ENCODE results near the gene PARD3.
"Not testable (repeated sequence)": the region's sequence is repeated elsewhere in the genome, so short reads cannot be mapped to it uniquely, and the experiment has no call there.

The PARD3 gene

DNA sequence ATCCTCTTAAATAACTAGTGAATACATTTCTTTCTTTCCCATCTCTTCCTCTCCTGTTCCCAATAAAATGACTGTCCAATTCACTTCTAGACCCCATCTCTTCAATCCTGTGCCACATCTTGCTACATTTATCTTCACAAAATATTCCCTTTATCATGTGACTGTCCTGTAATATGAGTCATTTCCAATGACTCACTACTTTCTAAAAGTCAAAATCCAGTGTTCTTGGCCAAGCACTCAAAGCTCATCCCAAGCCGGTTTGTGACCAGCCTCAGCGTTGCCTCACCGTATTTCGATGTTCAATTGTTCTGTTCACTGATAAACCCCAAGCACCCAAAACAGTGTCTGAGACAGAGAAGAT lies 104.7 kb downstream of the PARD3 start:
- no peaks in the 10 kb centered on the region for H3K27me3 ChIP-seq (ENCODE audit: low read depth, low read length)
- H3K4me3 ChIP-seq (ENCODE audit: low read depth in 1 of 2, low read length in 2 of 2) = no peak overlapping the region
- H3K4me1 ChIP-seq (ENCODE audit: control insufficient read depth in 1 of 2, insufficient read depth in 2 of 2, low read length in 2 of 2) = peaks cover 11 to 40% of the 10 kb centered on the region in 2 donors
- H3K9me3 ChIP-seq (ENCODE audit: control insufficient read depth in 1 of 2, low read length in 2 of 2) = no peaks in the 10 kb centered on the region
- no peaks in the 10 kb centered on the region for H3K36me3 ChIP-seq (ENCODE audit: control insufficient read depth in 1 of 2, insufficient read depth in 2 of 2, low read length in 2 of 2)
- H3K27ac ChIP-seq (ENCODE audit: low read length) = no peak overlapping the region

GRCh38 chr10:34709637-34710390 lies 105.3 kb downstream of the PARD3 start:
- H3K4me1 ChIP-seq (ENCODE audit: control insufficient read depth in 1 of 2, insufficient read depth in 2 of 2, low read length in 2 of 2) = peaks cover 11 to 37% of the 10 kb centered on the region in 2 donors
- H3K9me3 ChIP-seq (ENCODE audit: control insufficient read depth in 1 of 2, low read length in 2 of 2) = no peaks in the 10 kb centered on the region

DNA sequence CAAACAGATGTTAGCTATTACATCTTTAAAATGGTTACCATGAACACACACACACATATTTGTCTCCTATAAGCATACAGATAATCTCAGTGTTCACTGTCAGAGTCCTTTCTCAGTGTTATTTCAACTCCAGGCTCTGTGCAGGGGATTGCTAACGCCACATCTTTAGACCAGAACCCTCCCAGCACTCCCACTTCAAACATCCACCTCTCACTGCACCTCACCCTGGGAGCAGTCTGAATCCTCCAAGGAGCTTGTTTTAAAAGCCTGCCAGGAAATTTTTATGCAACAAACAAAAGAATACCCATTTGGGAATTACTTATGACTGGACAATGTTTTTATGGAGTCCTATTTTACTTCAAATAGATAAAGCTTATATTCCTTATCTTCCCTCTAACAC lies 107.4 kb downstream of the PARD3 start:
- H3K27ac ChIP-seq (ENCODE audit: low read length) = no peak overlapping the region
- H3K4me3 ChIP-seq (ENCODE audit: low read depth in 1 of 2, low read length in 2 of 2) = no peak overlapping the region
- no peaks in the 10 kb centered on the region for H3K9me3 ChIP-seq (ENCODE audit: control insufficient read depth in 1 of 2, low read length in 2 of 2)
- H3K36me3 ChIP-seq (ENCODE audit: control insufficient read depth in 1 of 2, insufficient read depth in 2 of 2, low read length in 2 of 2) = no peaks in the 10 kb centered on the region
- no peaks in the 10 kb centered on the region for H3K27me3 ChIP-seq (ENCODE audit: low read depth, low read length)
- H3K4me1 ChIP-seq (ENCODE audit: control insufficient read depth in 1 of 2, insufficient read depth in 2 of 2, low read length in 2 of 2) = peaks cover 10 to 46% of the 10 kb centered on the region in 2 donors

More at GRCh38 chr10:34709637-34710390, 105.3 kb downstream of the PARD3 start:
- Histone ChIP-seq H3K27me3 (ENCODE audit: low read depth, low read length) (no peaks in the 10 kb centered on the region), H3K36me3 (ENCODE audit: control insufficient read depth in 1 of 2, insufficient read depth in 2 of 2, low read length in 2 of 2) (no peaks in the 10 kb centered on the region), H3K4me3 (ENCODE audit: low read depth in 1 of 2, low read length in 2 of 2) (no peak overlapping the region), H3K27ac (ENCODE audit: low read length) (no peak overlapping the region)

DNA sequence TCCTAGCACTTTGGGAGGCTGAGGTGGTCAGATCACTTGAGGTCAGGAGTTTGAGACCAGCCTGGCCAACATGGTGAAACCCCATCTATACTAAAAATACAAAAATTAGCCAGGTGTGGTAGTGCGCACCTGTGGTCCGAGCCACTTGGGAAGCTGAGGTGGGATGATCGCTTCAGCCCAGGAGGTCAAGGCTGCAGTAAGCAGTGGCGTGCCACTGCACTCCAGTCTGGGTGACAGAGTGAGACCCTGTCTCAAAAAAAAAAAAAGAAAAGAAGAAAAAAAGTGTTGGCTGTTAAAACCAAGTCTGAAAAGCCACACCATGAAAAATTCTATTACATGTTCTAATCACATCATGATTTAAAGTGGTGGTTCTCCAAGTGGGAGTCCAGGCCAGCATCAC lies 108.1 kb downstream of the PARD3 start:
- H3K9me3 ChIP-seq (ENCODE audit: control insufficient read depth in 1 of 2, low read length in 2 of 2) = not testable (repeated sequence)

DNA sequence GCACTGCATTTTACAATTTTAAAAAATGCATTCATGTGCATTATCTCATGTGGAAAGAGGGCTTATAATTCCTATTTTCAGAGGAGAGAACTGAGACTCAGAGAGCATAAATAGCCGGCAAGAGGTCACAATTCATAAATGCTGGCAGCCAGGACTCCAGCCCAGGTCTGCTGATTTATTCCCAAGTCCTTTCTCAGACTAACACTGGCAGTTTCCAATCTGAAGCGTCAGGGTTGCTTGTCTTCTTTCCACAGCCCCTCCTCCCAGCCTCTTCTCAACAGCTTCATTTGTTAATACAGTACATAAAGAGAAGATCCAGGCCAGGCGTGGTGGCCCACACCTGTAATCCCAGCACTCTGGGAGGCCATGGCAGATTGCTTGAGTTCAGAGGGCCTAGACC lies 108.9 kb downstream of the PARD3 start:
- H3K4me1 ChIP-seq (ENCODE audit: control insufficient read depth in 1 of 2, insufficient read depth in 2 of 2, low read length in 2 of 2) = peaks cover 10 to 36% of the 10 kb centered on the region in 2 donors
- no peak overlapping the region for H3K27ac ChIP-seq (ENCODE audit: low read length)
- H3K27me3 ChIP-seq (ENCODE audit: low read depth, low read length) = no peaks in the 10 kb centered on the region

More for the DNA sequence above, 108.1 kb downstream of the PARD3 start:
- not testable (repeated sequence) for H3K36me3 ChIP-seq (ENCODE audit: control insufficient read depth in 1 of 2, insufficient read depth in 2 of 2, low read length in 2 of 2); H3K27ac ChIP-seq (ENCODE audit: low read length); H3K27me3 ChIP-seq (ENCODE audit: low read depth, low read length); H3K4me3 ChIP-seq (ENCODE audit: low read depth in 1 of 2, low read length in 2 of 2)
- H3K4me1 ChIP-seq (ENCODE audit: control insufficient read depth in 1 of 2, insufficient read depth in 2 of 2, low read length in 2 of 2) = peaks cover 10 to 44% of the 10 kb centered on the region in 2 donors

DNA sequence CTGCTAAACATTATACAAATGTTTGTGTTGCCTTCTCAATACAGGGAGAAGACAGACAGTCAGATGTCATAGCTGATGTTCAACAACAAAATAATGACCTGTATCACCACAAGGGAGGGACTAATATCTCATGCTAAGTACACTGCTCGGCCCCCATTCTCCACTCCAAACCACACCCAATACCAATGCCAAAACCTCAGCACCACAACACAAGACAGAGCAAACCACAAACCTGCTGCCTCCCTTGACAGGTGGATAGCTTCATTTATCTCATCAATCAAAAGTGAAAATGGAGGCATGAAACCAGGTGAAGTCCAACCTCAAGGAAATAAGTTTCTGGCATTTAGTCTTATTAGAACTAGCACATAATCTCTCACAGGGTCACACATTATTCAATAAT lies 109.5 kb downstream of the PARD3 start:
- H3K9me3 ChIP-seq (ENCODE audit: control insufficient read depth in 1 of 2, low read length in 2 of 2) = no peaks in the 10 kb centered on the region
- H3K4me3 ChIP-seq (ENCODE audit: low read depth in 1 of 2, low read length in 2 of 2) = no peak overlapping the region
- H3K27ac ChIP-seq (ENCODE audit: low read length) = no peak overlapping the region
- peaks cover 10 to 30% of the 10 kb centered on the region in 2 donors for H3K4me1 ChIP-seq (ENCODE audit: control insufficient read depth in 1 of 2, insufficient read depth in 2 of 2, low read length in 2 of 2)
- no peaks in the 10 kb centered on the region for H3K36me3 ChIP-seq (ENCODE audit: control insufficient read depth in 1 of 2, insufficient read depth in 2 of 2, low read length in 2 of 2)
- H3K27me3 ChIP-seq (ENCODE audit: low read depth, low read length) = no peaks in the 10 kb centered on the region

More for the DNA sequence above, 108.9 kb downstream of the PARD3 start:
- H3K36me3 ChIP-seq (ENCODE audit: control insufficient read depth in 1 of 2, insufficient read depth in 2 of 2, low read length in 2 of 2) = no peaks in the 10 kb centered on the region
- H3K9me3 ChIP-seq (ENCODE audit: control insufficient read depth in 1 of 2, low read length in 2 of 2) = no peaks in the 10 kb centered on the region
- H3K4me3 ChIP-seq (ENCODE audit: low read depth in 1 of 2, low read length in 2 of 2) = no peak overlapping the region

- H3K27ac ChIP-seq (ENCODE audit: low read length) = no peak overlapping the region
These were observed 110.4 kb downstream of the PARD3 start for GRCh38 chr10:34704526-34705184.

DNA sequence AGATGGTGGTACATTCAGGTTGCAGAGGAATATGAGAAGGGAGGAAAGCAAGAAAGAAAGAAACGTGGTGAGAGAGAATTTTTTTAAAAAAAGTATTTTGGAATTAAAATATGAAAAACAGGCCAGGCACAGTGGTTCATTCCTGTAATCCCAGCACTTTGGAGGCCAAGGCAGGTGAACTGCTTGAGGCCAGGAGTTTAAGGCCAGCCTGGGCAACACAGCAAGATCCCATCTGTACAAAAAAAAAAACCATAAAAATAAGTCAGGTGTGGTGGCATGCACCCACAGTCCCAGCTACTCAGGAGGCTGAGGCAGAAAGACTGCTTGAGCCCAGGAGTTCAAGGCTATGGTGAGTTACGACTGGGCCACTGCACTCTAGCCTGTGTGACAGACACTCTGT lies 112.1 kb downstream of the PARD3 start:
- no peaks in the 10 kb centered on the region for H3K27me3 ChIP-seq (ENCODE audit: low read depth, low read length)
- no peak overlapping the region for H3K27ac ChIP-seq (ENCODE audit: low read length)
- H3K9me3 ChIP-seq (ENCODE audit: control insufficient read depth in 1 of 2, low read length in 2 of 2) = no peaks in the 10 kb centered on the region
- no peaks in the 10 kb centered on the region for H3K36me3 ChIP-seq (ENCODE audit: control insufficient read depth in 1 of 2, insufficient read depth in 2 of 2, low read length in 2 of 2)
- H3K4me1 ChIP-seq (ENCODE audit: control insufficient read depth in 1 of 2, insufficient read depth in 2 of 2, low read length in 2 of 2) = peaks cover 10 to 36% of the 10 kb centered on the region in 2 donors
- H3K4me3 ChIP-seq (ENCODE audit: low read depth in 1 of 2, low read length in 2 of 2) = no peak overlapping the region

More at GRCh38 chr10:34704526-34705184, 110.4 kb downstream of the PARD3 start:
- Histone ChIP-seq H3K27me3 (ENCODE audit: low read depth, low read length) (no peaks in the 10 kb centered on the region), H3K9me3 (ENCODE audit: control insufficient read depth in 1 of 2, low read length in 2 of 2) (no peaks in the 10 kb centered on the region), H3K4me3 (ENCODE audit: low read depth in 1 of 2, low read length in 2 of 2) (no peak overlapping the region), H3K36me3 (ENCODE audit: control insufficient read depth in 1 of 2, insufficient read depth in 2 of 2, low read length in 2 of 2) (no peaks in the 10 kb centered on the region), H3K4me1 (ENCODE audit: control insufficient read depth in 1 of 2, insufficient read depth in 2 of 2, low read length in 2 of 2) (peaks cover 10 to 32% of the 10 kb centered on the region in 2 donors)

DNA sequence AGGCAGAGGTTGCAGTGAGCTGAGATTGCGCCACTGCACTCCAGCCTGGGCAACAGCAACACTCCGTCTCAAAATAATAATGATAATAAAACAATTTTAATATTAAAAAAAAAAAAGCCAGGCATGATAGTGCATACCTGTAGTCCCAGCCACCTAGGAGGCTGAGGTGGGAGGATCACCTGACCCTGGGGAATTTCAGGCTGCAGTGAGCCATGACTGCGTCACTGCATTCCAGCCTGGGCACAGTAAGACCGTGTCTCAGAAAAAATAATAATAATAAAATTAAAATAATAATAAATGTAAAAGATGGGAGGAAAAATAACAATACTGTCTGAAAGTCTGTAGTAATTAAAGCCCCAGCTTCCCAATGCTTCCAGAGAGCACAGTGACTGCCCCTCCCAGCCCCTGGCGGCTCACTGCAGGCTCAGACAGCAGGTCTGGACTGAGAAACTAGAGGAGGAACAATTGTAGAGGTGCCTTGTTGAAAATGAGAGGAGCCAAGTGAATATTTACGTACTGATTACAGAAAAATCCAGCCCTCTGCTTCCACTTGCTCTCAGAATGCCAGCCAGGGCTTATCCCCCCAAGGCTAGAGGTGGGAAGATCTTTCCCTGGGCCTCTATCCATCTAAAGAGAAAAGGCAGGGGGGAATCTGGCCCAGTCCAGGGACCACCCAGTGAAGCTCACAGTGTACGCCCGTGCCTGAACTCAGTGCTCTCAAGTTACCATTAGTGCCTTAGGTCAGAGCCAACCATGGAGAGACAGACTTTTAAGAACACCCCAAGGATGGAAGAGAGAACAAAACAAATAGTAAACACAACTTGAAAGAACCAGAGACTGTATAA lies 112.8 kb downstream of the PARD3 start:
- Histone ChIP-seq H3K27ac (ENCODE audit: low read length) (no peak overlapping the region), H3K27me3 (ENCODE audit: low read depth, low read length) (no peaks in the 10 kb centered on the region), H3K36me3 (ENCODE audit: control insufficient read depth in 1 of 2, insufficient read depth in 2 of 2, low read length in 2 of 2) (no peaks in the 10 kb centered on the region), H3K4me1 (ENCODE audit: control insufficient read depth in 1 of 2, insufficient read depth in 2 of 2, low read length in 2 of 2) (peaks cover 10 to 35% of the 10 kb centered on the region in 2 donors), H3K9me3 (ENCODE audit: control insufficient read depth in 1 of 2, low read length in 2 of 2) (no peaks in the 10 kb centered on the region), H3K4me3 (ENCODE audit: low read depth in 1 of 2, low read length in 2 of 2) (no peak overlapping the region)

- no peak overlapping the region for H3K27ac ChIP-seq (ENCODE audit: low read length)
- H3K9me3 ChIP-seq (ENCODE audit: control insufficient read depth in 1 of 2, low read length in 2 of 2) = no peaks in the 10 kb centered on the region
- no peak overlapping the region for H3K4me3 ChIP-seq (ENCODE audit: low read depth in 1 of 2, low read length in 2 of 2)
- H3K4me1 ChIP-seq (ENCODE audit: control insufficient read depth in 1 of 2, insufficient read depth in 2 of 2, low read length in 2 of 2) = peaks cover 10 to 45% of the 10 kb centered on the region in 2 donors
- H3K27me3 ChIP-seq (ENCODE audit: low read depth, low read length) = no peaks in the 10 kb centered on the region
- no peaks in the 10 kb centered on the region for H3K36me3 ChIP-seq (ENCODE audit: control insufficient read depth in 1 of 2, insufficient read depth in 2 of 2, low read length in 2 of 2)
These were observed 113.9 kb downstream of the PARD3 start for GRCh38 chr10:34701194-34701593.

GRCh38 chr10:34700752-34701151 lies 114.3 kb downstream of the PARD3 start:
- not testable (repeated sequence) for H3K9me3 ChIP-seq (ENCODE audit: control insufficient read depth in 1 of 2, low read length in 2 of 2); H3K4me3 ChIP-seq (ENCODE audit: low read depth in 1 of 2, low read length in 2 of 2); H3K27me3 ChIP-seq (ENCODE audit: low read depth, low read length); H3K27ac ChIP-seq (ENCODE audit: low read length); H3K36me3 ChIP-seq (ENCODE audit: control insufficient read depth in 1 of 2, insufficient read depth in 2 of 2, low read length in 2 of 2)
- H3K4me1 ChIP-seq (ENCODE audit: control insufficient read depth in 1 of 2, insufficient read depth in 2 of 2, low read length in 2 of 2) = peaks cover 5 to 46% of the 10 kb centered on the region in 2 donors

All from muscle layer of duodenum (tissue), 2 donors.